Measurements from ENCODE around the gene PRRG1. TPM values are rescaled to one million over a fixed set of nuclear protein-coding genes. Genes with fewer than 3 reads are reported as not detected.

The PRRG1 gene
- polyA plus RNA-seq, 1 of the 3 experiments (the other 2 are of a cell fraction): 3.0 TPM

DNA sequence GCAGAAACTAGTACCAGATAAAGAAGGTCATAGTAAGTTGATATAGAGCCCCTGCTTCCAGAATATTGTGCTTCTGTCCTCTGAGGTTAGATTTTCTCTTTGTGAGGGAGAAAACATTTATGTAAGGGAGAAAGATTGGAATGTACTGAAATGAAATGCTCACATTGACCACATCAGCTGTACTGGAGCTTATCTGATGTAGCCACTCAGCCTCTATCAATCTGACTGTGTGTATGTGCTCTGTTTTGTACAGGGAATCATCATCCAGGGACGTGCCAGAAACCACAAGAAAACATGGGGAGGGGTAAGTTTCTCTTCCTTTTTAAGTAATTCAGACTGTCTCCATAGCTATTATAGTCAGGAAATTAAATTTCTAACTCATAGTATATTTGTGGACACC, 56.8 kb downstream of the PRRG1 start (continued):
- TF ChIP-seq, protein P1, sequence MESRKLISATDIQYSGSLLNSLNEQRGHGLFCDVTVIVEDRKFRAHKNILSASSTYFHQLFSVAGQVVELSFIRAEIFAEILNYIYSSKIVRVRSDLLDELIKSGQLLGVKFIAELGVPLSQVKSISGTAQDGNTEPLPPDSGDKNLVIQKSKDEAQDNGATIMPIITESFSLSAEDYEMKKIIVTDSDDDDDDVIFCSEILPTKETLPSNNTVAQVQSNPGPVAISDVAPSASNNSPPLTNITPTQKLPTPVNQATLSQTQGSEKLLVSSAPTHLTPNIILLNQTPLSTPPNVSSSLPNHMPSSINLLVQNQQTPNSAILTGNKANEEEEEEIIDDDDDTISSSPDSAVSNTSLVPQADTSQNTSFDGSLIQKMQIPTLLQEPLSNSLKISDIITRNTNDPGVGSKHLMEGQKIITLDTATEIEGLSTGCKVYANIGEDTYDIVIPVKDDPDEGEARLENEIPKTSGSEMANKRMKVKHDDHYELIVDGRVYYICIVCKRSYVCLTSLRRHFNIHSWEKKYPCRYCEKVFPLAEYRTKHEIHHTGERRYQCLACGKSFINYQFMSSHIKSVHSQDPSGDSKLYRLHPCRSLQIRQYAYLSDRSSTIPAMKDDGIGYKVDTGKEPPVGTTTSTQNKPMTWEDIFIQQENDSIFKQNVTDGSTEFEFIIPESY (IDR thresholded peaks at IDR 0.05; ENCODE audit: borderline replicate concordance, low read depth): no peak
- no peak for TF ChIP-seq USF2 (IDR thresholded peaks at IDR 0.05; ENCODE audit: borderline replicate concordance, low read depth, low read length)
- no peak for TF ChIP-seq EP300 (IDR thresholded peaks at IDR 0.05; ENCODE audit: borderline replicate concordance in 1 of 2, low read depth in 1 of 2, low read length in 1 of 2)
- no peak for TF ChIP-seq RXRA (IDR thresholded peaks at IDR 0.05; ENCODE audit: borderline replicate concordance, low read depth)
- TF ChIP-seq CHD2 (IDR thresholded peaks at IDR 0.05; ENCODE audit: low read length, partially characterized antibody): no peak
- peak; percentile 66 for TF ChIP-seq JUND (IDR thresholded peaks at IDR 0.05)
- TF ChIP-seq RAD21 (IDR thresholded peaks at IDR 0.05; ENCODE audit: low read length): no peak
- no peak for TF ChIP-seq EZH2phosphoT487 (IDR thresholded peaks at IDR 0.05; ENCODE audit: borderline replicate concordance, low read depth)
- no peak for TF ChIP-seq NRF1 (IDR thresholded peaks at IDR 0.05; ENCODE audit: low read depth, low read length)
- TF ChIP-seq SMC3 (IDR thresholded peaks at IDR 0.05; ENCODE audit: low read depth, low read length): no peak
- peak; percentile 85 for TF ChIP-seq PBX3 (IDR thresholded peaks at IDR 0.05)
- TF ChIP-seq REST (IDR thresholded peaks at IDR 0.05; ENCODE audit: low read depth, low read length): no peak
- TF ChIP-seq POLR2AphosphoS5 (IDR thresholded peaks at IDR 0.05; ENCODE audit: low read depth, low read length): 0 out of 2 replicates have a peak, but pooled peaks have one; percentile 17
- TF ChIP-seq, protein P2, sequence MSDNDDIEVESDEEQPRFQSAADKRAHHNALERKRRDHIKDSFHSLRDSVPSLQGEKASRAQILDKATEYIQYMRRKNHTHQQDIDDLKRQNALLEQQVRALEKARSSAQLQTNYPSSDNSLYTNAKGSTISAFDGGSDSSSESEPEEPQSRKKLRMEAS (IDR thresholded peaks at IDR 0.05; ENCODE audit: low read depth): 0 out of 2 replicates have a peak, but pooled peaks have one; percentile 14
